K562 (cell line): ENCODE data around the gene TMEM143.

Experiments
- ETS2 ChIP-seq: IDR thresholded peaks from 2 replicates; pipeline ENCODE4 v1.6.1; 2016; ENCODE audit warnings: borderline replicate concordance, missing genetic modification characterization, mild to moderate bottlenecking, moderate library complexity, missing compliant biosample characterization; ENCODE audit not compliant: poor library complexity, severe bottlenecking
- KLF10 ChIP-seq: fragments of 250-450 bp; sonication (Bioruptor Pico); IDR thresholded peaks from 2 replicates; pipeline ENCODE4 v1.6.1; 2021; ENCODE audit warnings: matching md5 sums
- NR3C1 ChIP-seq: sonication (generic); formaldehyde crosslinking; IDR thresholded peaks from 2 replicates; pipeline ENCODE4 v1.8.1; 2022; ENCODE audit warnings: missing genetic modification reagents
- SAP30 ChIP-seq: fragments of 200-600 bp; sonication (generic); IDR thresholded peaks from 2 replicates; pipeline ENCODE4 v1.6.1; 2012; ENCODE audit warnings: borderline replicate concordance, low read depth, mild to moderate bottlenecking, moderate library complexity, low read length, control low read depth, inconsistent platforms; ENCODE audit not compliant: insufficient read depth, poor library complexity, severe bottlenecking
- SETDB1 ChIP-seq: IDR thresholded peaks from one replicate; pipeline ENCODE4 v1.6.1; 2012; ENCODE audit warnings: low read length, control low read depth, inconsistent platforms
- TAL1 ChIP-seq: fragments of 450-650 bp; IDR thresholded peaks from 2 replicates; pipeline ENCODE4 v1.6.1; 2016; ENCODE audit warnings: mild to moderate bottlenecking
- ZBTB7A ChIP-seq: IDR thresholded peaks from 2 replicates; pipeline ENCODE4 v1.6.1; 2011; ENCODE audit warnings: low read depth, mild to moderate bottlenecking, low read length, moderate library complexity, borderline replicate concordance; ENCODE audit not compliant: control insufficient read depth

DNA sequence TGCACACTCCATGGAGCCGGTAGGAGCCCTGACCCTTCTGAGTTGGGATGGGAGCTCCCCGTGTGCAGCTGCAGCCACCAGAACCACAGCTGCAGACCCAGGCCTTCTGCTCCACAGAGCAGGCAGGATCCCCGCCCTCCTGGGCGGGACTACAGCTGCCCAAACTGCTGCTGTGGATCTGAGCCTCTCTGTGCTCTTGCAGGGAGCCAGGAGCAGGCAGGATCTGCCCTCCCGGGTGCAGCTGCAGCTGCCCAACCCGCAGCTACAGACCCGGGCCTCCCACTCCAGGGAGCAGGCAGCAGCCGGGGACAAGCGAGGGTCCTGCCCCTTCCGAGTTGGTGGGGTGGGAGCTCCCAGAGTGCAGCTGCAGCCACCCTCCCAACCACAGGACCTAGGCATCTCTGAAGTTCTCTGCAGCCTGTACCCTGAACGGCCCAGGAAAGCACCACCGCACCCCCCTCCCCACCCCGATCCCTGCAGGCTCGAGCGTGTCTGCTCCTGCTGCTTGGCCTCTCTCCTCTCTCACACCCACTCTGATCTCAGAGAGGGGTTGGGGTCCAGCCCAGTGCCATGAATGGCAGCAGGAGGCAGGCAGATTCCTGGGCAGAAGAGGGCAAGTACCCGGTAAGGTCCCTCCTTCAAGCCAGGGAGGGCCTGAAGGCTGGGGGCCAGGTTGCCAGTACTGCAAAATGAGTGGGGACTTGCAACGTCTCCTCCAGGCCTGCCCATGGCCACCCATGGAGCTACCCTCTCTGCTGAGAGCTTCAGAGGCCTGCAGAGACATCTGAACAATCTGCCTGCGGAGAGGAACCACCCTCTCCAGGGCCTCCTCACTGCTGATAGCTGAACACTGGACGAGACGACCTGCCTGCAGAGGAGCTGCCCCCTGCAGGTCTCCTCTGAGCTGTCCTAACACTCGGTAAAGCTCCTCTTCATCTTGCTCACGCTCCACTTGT lies 54.8 kb downstream of the TMEM143 start:
- no peak for TF ChIP-seq SETDB1
- no peak for TF ChIP-seq ZBTB7A
- TF ChIP-seq SAP30 = no peak
- TF ChIP-seq KLF10 (CRISPR knock-in tag) = no peak
- no peak for TF ChIP-seq TAL1
- TF ChIP-seq ETS2 = no peak
- no peak for TF ChIP-seq NR3C1
